H1 (cell line): ENCODE results near the gene ATXN2L. TPM values are rescaled to one million over a fixed set of nuclear protein-coding genes. Genes with fewer than 3 reads are reported as not detected.

Source experiments
- ASH2L ChIP-seq: fragments of 200-600, 300-600 bp; sonication (generic); IDR thresholded peaks from one replicate; pipeline ENCODE4 v1.7.1; 2017; ENCODE audit warnings: low read length
- BACH1 ChIP-seq: IDR thresholded peaks from 2 replicates; pipeline ENCODE4 v1.6.1; 2012; ENCODE audit warnings: low read length, improper control_type of control experiment
- CHD2 ChIP-seq: IDR thresholded peaks from 2 replicates; pipeline ENCODE4 v1.6.1; 2012; ENCODE audit warnings: low read length, improper control_type of control experiment
- EP300 ChIP-seq, 2 experiments: IDR thresholded peaks; 1 replicate in 1 of 2; 2 replicates in 1 of 2; pipeline ENCODE4 v1.6.1; 2011 to 2012; ENCODE audit warnings: low read depth in 2 of 2, low read length in 2 of 2, mild to moderate bottlenecking in 2 of 2, borderline replicate concordance in 1 of 2, inconsistent platforms in 1 of 2, moderate library complexity in 1 of 2
- KDM1A ChIP-seq: fragments of 200-600, 300-600 bp; sonication (generic); IDR thresholded peaks from 2 replicates; pipeline ENCODE4 v1.7.1; 2016; ENCODE audit warnings: mild to moderate bottlenecking, low read length, borderline replicate concordance
- SAP30 ChIP-seq: fragments of 300-600 bp; sonication (generic); IDR thresholded peaks from 2 replicates; pipeline ENCODE4 v1.7.1; 2012; ENCODE audit warnings: low read length, moderate library complexity, mild to moderate bottlenecking, inconsistent platforms; ENCODE audit not compliant: insufficient read depth, insufficient replicate concordance
- SP2 ChIP-seq: IDR thresholded peaks from 2 replicates; pipeline ENCODE4 v1.6.1; 2012; ENCODE audit warnings: mild to moderate bottlenecking, low read length, inconsistent platforms
- SP4 ChIP-seq: IDR thresholded peaks from 2 replicates; pipeline ENCODE4 v1.6.1; 2012; ENCODE audit warnings: low read length, inconsistent platforms
- TBP ChIP-seq: IDR thresholded peaks from 2 replicates; pipeline ENCODE4 v1.6.1; 2011; ENCODE audit warnings: low read depth, low read length, improper control_type of control experiment
- polyA plus RNA-seq, 7 experiments: library from polyadenylated mRNA; depleted of rRNA in 3 of 7; stranded (reverse) in 5 of 7; unstranded in 2 of 7; fragments of >200 nt in 5 of 7; fragments of 200-250 nt in 2 of 7; gene quantifications; 1 replicate in 5 of 7; 2 replicates in 1 of 7; 4 replicates in 1 of 7; pipeline versions ENCODE4 v1.2.1 to v1.2.3, GENCODE V29; 2011 to 2013; ENCODE audit warnings: missing spikeins in 2 of 7, mixed read lengths in 2 of 7
- total RNA-seq: library from RNA; stranded (reverse); fragmentation: NEBNext Ultra II Directional; extraction: Animal tissue kit (Norgen Biotek cat#: 25700); gene quantifications from 2 replicates; pipeline ENCODE4 v1.2.1, GENCODE V29; 2021
- TF ChIP-seq, protein P1 (sequence below): fragments of 300-600 bp; sonication (generic); IDR thresholded peaks from 2 replicates; pipeline ENCODE4 v1.7.1; 2012; ENCODE audit warnings: low read length, moderate library complexity, mild to moderate bottlenecking, inconsistent platforms; ENCODE audit not compliant: insufficient replicate concordance

The ATXN2L gene
- total and polyA plus RNA-seq, 2 of the 8 experiments (the other 6 are each of a cell fraction or from before 2014, with no cell fraction given), result 79.1 to 227 TPM

DNA sequence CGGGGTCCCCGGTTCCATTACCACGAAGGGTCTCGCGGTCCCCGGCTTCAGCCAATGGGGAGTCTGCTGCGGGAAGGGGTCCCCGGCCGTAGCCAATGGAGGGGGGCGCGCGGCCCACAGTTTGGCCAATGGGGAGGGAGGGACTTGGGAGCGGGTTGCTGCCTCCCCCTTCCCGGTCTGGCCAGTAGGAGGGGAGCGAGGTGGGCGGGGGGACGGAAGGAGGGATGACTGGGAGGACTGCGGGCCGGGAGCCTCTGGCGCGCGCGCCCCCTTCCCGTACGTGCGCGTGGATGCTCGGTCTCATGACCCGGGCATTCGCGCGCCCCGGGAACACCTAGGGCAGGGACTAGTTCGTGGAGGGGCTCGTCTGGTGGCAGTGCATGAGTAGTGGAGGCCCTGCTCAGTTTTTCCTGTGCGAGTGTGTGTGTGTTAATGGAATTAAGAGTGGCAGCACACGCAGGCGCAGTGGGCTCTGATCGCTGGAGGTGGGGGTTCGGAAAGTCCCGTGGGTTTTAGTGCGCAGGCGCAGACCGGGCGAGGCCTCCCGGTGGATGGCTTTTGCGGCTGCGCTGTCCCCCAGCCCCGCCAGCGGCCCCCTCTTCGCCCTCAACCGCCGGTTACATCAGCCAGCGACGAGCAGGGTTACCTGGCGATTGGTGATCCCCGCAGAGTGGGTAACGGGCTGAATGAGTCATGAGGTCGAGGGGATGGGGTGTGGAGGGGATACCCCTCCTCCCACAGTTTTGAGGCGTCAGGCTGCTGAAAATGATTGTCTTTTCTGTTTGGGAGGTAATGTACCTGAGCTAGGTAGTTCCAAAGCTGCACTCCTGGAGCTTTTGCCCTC is 1.3 kb downstream of the ATXN2L start (continued):
- TF ChIP-seq TBP (peak; percentile 65), CHD2 (peak; percentile 85), SAP30 (no peak), BACH1 (peak; percentile 90), SP4 (no peak), EP300 (IDR thresholded peaks at IDR 0.05; ENCODE audit: borderline replicate concordance in 1 of 2, low read depth in 2 of 2, low read length in 2 of 2) (no peak), KDM1A (no peak), ASH2L (peak; percentile 54), SP2 (peak; percentile 13; the same call in 1 of the 2 replicates)
- TF ChIP-seq, protein P1, sequence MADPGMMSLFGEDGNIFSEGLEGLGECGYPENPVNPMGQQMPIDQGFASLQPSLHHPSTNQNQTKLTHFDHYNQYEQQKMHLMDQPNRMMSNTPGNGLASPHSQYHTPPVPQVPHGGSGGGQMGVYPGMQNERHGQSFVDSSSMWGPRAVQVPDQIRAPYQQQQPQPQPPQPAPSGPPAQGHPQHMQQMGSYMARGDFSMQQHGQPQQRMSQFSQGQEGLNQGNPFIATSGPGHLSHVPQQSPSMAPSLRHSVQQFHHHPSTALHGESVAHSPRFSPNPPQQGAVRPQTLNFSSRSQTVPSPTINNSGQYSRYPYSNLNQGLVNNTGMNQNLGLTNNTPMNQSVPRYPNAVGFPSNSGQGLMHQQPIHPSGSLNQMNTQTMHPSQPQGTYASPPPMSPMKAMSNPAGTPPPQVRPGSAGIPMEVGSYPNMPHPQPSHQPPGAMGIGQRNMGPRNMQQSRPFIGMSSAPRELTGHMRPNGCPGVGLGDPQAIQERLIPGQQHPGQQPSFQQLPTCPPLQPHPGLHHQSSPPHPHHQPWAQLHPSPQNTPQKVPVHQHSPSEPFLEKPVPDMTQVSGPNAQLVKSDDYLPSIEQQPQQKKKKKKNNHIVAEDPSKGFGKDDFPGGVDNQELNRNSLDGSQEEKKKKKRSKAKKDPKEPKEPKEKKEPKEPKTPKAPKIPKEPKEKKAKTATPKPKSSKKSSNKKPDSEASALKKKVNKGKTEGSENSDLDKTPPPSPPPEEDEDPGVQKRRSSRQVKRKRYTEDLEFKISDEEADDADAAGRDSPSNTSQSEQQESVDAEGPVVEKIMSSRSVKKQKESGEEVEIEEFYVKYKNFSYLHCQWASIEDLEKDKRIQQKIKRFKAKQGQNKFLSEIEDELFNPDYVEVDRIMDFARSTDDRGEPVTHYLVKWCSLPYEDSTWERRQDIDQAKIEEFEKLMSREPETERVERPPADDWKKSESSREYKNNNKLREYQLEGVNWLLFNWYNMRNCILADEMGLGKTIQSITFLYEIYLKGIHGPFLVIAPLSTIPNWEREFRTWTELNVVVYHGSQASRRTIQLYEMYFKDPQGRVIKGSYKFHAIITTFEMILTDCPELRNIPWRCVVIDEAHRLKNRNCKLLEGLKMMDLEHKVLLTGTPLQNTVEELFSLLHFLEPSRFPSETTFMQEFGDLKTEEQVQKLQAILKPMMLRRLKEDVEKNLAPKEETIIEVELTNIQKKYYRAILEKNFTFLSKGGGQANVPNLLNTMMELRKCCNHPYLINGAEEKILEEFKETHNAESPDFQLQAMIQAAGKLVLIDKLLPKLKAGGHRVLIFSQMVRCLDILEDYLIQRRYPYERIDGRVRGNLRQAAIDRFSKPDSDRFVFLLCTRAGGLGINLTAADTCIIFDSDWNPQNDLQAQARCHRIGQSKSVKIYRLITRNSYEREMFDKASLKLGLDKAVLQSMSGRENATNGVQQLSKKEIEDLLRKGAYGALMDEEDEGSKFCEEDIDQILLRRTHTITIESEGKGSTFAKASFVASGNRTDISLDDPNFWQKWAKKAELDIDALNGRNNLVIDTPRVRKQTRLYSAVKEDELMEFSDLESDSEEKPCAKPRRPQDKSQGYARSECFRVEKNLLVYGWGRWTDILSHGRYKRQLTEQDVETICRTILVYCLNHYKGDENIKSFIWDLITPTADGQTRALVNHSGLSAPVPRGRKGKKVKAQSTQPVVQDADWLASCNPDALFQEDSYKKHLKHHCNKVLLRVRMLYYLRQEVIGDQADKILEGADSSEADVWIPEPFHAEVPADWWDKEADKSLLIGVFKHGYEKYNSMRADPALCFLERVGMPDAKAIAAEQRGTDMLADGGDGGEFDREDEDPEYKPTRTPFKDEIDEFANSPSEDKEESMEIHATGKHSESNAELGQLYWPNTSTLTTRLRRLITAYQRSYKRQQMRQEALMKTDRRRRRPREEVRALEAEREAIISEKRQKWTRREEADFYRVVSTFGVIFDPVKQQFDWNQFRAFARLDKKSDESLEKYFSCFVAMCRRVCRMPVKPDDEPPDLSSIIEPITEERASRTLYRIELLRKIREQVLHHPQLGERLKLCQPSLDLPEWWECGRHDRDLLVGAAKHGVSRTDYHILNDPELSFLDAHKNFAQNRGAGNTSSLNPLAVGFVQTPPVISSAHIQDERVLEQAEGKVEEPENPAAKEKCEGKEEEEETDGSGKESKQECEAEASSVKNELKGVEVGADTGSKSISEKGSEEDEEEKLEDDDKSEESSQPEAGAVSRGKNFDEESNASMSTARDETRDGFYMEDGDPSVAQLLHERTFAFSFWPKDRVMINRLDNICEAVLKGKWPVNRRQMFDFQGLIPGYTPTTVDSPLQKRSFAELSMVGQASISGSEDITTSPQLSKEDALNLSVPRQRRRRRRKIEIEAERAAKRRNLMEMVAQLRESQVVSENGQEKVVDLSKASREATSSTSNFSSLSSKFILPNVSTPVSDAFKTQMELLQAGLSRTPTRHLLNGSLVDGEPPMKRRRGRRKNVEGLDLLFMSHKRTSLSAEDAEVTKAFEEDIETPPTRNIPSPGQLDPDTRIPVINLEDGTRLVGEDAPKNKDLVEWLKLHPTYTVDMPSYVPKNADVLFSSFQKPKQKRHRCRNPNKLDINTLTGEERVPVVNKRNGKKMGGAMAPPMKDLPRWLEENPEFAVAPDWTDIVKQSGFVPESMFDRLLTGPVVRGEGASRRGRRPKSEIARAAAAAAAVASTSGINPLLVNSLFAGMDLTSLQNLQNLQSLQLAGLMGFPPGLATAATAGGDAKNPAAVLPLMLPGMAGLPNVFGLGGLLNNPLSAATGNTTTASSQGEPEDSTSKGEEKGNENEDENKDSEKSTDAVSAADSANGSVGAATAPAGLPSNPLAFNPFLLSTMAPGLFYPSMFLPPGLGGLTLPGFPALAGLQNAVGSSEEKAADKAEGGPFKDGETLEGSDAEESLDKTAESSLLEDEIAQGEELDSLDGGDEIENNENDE, result no peak
